Stimulated activated CD8-positive, alpha-beta memory T cell treated with anti-CD3 and anti-CD28 coated beads, Interleukin-2, amount 100 ng/mL, for 48 hours (primary cell): ENCODE measurements around the gene KLC1.
"Not testable (repeated sequence)": the region's sequence is repeated elsewhere in the genome, so short reads cannot be mapped to it uniquely, and the experiment has no call there.

Source experiments
- DNase-seq, 2 donors: peaks; one replicate each; pipeline ENCODE4 v3.0.0-alpha.2; 2020; ENCODE audit warnings: low read depth in 2 of 2

The KLC1 gene

GRCh38 chr14:103690332-103690731, 61.3 kb downstream of the KLC1 start:
- DNase-seq = no peak

- DNase-seq = not testable (repeated sequence)
Measured at GRCh38 chr14:103691655-103692054, 62.6 kb downstream of the KLC1 start.

GRCh38 chr14:103692159-103692558, 63.1 kb downstream of the KLC1 start:
- no peak for DNase-seq

- DNase-seq = no peak
Measured at GRCh38 chr14:103692871-103693270, 63.9 kb downstream of the KLC1 start.

- no peak for DNase-seq
Measured at GRCh38 chr14:103693515-103693914, 64.5 kb downstream of the KLC1 start.

GRCh38 chr14:103694572-103695026, 65.6 kb downstream of the KLC1 start:
- DNase-seq = no peak

- DNase-seq = no peak
Measured at GRCh38 chr14:103695296-103696069, 66.5 kb downstream of the KLC1 start.

GRCh38 chr14:103696070-103696402, 67.0 kb downstream of the KLC1 start:
- DNase-seq = no peak

GRCh38 chr14:103696466-103697071, 67.6 kb downstream of the KLC1 start:
- DNase-seq = no peak

- no peak for DNase-seq
Measured at GRCh38 chr14:103697206-103697602, 68.2 kb downstream of the KLC1 start.

GRCh38 chr14:103697603-103698379, 68.8 kb downstream of the KLC1 start:
- no peak for DNase-seq

- DNase-seq = no peak
Measured at GRCh38 chr14:103698380-103699260, 69.6 kb downstream of the KLC1 start.

- DNase-seq = no peak
Measured at GRCh38 chr14:103699261-103699661, 70.2 kb downstream of the KLC1 start.

GRCh38 chr14:103699901-103700752, 71.1 kb downstream of the KLC1 start:
- no peak for DNase-seq

- DNase-seq = no peak
Measured at GRCh38 chr14:103700753-103701490, 71.9 kb downstream of the KLC1 start.

- no peak for DNase-seq
Measured at GRCh38 chr14:103702095-103702494, 73.1 kb downstream of the KLC1 start.

GRCh38 chr14:103702497-103703432, 73.8 kb downstream of the KLC1 start:
- no peak for DNase-seq

GRCh38 chr14:103703433-103704385, 74.7 kb downstream of the KLC1 start:
- DNase-seq = no peak
